Chondrocyte (in vitro differentiated cells): Measurements from ENCODE around the gene MCOLN2. TPM values are rescaled to one million over a fixed set of nuclear protein-coding genes. Genes with fewer than 3 reads are reported as not detected.
"Not testable (repeated sequence)": the region's sequence is repeated elsewhere in the genome, so short reads cannot be mapped to it uniquely, and the experiment has no call there.

Experiments used
- DNase-seq: peaks from one replicate; pipeline ENCODE4 v3.0.0; 2021; ENCODE audit warnings: mixed read lengths, low spot score
- H3K27ac Mint-ChIP-seq: one replicate; pipeline ENCODE4 v1.8.0; 2021; ENCODE audit warnings: mild to moderate bottlenecking, moderate library complexity, mixed read lengths; ENCODE audit not compliant: unreplicated experiment
- H3K27me3 Mint-ChIP-seq: 2 replicates; pipeline ENCODE4 v1.8.0; 2021; ENCODE audit warnings: low read depth, mixed read lengths
- H3K36me3 Mint-ChIP-seq: 2 replicates; pipeline ENCODE4 v1.8.0; 2021; ENCODE audit warnings: low read depth, mixed read lengths
- H3K4me1 Mint-ChIP-seq: 2 replicates; pipeline ENCODE4 v1.8.0; 2021; ENCODE audit warnings: low read depth, mild to moderate bottlenecking, mixed read lengths
- H3K4me3 Mint-ChIP-seq: one replicate; pipeline ENCODE4 v1.8.0; 2021; ENCODE audit warnings: mild to moderate bottlenecking, moderate library complexity, mixed read lengths; ENCODE audit not compliant: unreplicated experiment
- H3K9me3 Mint-ChIP-seq: 2 replicates; pipeline ENCODE4 v1.8.0; 2021; ENCODE audit warnings: low read depth, mixed read lengths
- total RNA-seq: library from RNA; stranded (reverse); gene quantifications from 3 replicates; pipeline ENCODE4 v1.2.1, GENCODE V29; 2021
- TF ChIP-seq, protein P1 (sequence below): fragments of 200-600 bp; sonication (generic); IDR thresholded peaks from 2 replicates; pipeline ENCODE4 v1.5.0; 2021; ENCODE audit warnings: antibody characterized with exemption, mild to moderate bottlenecking, moderate library complexity

Gene MCOLN2
- total RNA-seq, 1 donor from 2014 or later = not detected

DNA sequence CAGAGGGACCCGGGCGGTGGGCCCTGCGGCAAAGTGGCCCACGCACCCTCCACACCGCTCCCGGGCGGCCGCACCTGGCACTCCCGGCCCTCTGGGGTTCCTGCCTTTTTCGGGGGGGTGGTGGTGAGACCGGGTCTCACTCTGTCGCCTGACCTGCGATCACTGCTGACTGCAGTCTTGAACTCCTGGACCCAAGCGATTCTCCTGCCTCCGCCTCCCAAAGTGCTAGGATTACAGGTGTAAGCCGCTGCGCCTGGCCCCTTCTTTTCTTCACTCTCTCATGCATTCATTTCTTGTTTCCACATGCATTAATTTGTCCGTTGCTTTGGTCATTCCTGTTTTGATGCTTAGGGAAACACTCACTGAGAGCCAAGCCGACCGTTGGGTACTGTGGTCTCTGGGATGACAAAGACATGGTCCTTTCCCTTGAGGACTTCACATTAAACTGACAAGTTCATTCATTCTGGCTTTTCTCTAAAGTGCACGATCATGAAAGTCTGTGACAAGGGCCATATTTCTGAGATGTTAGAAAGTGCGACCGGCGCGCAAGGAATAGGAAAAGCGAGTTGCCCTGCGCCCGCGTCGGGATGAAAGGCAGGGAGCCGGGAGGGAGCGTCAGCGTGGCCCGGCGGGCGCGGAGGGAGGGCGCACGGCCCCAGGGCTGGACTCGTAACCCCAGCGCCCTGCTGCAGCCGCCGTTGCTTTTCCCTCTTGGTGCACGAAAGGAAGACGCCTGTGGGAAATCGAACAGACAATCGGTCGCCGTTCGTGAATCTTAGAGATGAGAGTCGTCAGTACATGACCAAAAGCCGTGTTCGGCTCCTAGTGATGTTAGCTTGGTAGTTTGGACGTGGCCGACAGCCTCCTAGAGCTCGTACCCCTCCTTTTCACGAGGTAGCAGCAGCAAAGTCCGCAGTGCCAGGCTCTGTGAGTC lies 1.0 kb upstream of the MCOLN2 start:
- no peak for DNase-seq
- no peak overlapping the region for H3K27ac Mint-ChIP-seq

DNA sequence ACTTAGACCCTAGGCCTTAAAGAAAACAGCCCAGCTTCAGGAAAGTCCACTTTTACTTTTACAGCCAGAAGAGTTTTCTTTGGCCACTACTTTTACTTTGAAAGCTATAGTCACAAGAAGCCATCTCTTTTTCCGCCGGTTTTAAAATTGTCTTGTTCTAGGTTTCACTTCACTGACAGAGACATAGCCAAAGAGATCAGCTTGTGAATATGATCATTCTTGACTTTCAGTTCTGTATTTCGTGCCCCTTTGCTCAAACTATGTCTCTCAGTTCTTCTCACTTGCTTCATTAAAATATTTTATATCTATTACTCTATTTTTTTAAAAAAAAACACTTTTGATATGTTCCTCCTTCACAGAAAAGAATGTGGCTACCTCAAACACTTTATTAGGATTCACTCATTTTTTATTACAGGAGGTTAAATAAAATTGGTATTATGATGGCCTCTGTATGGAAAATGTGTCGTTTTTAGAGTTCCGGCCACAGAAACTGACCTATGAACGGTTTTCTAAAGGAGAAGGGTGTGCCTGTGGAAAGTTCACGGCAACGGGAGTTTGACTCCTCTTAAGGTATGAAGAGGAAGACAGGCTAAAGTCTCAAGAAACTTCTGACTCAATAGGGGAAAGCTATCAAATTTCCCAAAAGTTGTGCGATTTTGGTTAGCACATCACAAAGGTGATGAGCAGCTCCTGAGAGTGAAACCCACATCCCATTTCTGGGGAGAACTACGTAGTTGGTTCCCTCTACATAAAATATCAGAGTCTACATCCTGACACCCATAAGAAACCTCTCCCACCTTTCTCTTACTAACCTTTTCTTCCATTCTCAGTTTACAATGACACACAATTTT lies 1.2 kb downstream of the MCOLN2 start:
- H3K27me3 Mint-ChIP-seq = peaks cover 63% of the 10 kb centered on the region
- no peak overlapping the region for H3K27ac Mint-ChIP-seq
- peaks cover 15% of the 10 kb centered on the region for H3K9me3 Mint-ChIP-seq
- DNase-seq = no peak
- peaks cover 10% of the 10 kb centered on the region for H3K36me3 Mint-ChIP-seq
- TF ChIP-seq, protein P1, sequence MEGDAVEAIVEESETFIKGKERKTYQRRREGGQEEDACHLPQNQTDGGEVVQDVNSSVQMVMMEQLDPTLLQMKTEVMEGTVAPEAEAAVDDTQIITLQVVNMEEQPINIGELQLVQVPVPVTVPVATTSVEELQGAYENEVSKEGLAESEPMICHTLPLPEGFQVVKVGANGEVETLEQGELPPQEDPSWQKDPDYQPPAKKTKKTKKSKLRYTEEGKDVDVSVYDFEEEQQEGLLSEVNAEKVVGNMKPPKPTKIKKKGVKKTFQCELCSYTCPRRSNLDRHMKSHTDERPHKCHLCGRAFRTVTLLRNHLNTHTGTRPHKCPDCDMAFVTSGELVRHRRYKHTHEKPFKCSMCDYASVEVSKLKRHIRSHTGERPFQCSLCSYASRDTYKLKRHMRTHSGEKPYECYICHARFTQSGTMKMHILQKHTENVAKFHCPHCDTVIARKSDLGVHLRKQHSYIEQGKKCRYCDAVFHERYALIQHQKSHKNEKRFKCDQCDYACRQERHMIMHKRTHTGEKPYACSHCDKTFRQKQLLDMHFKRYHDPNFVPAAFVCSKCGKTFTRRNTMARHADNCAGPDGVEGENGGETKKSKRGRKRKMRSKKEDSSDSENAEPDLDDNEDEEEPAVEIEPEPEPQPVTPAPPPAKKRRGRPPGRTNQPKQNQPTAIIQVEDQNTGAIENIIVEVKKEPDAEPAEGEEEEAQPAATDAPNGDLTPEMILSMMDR = no peak
- no peak overlapping the region for H3K4me3 Mint-ChIP-seq
- H3K4me1 Mint-ChIP-seq = peaks cover 16% of the 10 kb centered on the region

More for the DNA sequence above, 1.0 kb upstream of the MCOLN2 start:
- Mint-ChIP-seq H3K9me3 (peaks cover 15% of the 10 kb centered on the region), H3K4me1 (peaks cover 16% of the 10 kb centered on the region), H3K36me3 (peaks cover 8% of the 10 kb centered on the region), H3K27me3 (peaks cover 66% of the 10 kb centered on the region), H3K4me3 (peak overlapping the region; percentile 67)
- TF ChIP-seq, protein P1 = no peak

DNA sequence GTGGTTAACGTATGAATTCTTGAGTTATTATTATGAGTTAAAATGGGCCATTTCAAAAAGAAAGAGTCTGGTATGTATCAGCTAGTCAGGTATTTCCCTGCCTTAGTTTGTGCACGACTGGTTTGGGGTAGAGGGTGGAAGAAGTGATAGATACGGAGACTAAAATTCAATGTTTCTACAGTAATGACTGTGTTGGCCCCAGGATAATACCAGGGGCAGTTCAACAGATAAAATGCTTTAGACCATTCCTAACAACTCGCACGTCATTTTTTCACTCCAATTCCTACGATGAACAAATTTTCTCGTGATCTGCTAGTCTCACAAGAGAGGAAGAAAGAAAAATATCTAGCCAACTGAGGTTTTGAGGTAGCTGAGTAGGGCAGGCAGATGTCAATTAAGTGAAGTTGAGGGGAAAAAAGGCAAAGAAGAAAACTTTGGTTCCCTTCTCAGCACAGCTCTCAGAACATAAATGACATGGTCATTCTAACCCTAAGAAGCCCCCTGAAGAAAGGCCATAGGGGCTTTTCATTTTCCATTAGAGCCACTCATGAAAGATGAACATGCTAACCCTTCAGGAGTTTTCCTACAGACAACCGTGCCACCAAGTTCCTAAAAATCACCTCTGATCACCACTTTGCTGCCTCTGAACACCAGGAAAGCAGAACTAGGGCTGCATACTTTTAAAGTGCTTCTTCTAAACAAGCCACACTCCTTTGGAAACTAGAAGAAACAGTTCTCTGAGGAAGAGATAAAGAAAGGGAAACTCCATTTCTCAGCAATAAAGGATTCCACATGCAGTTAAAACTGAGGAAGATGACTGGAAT lies 5.6 kb downstream of the MCOLN2 start:
- no peak for DNase-seq
- Mint-ChIP-seq H3K9me3 (peaks cover 15% of the 10 kb centered on the region), H3K27ac (no peak overlapping the region), H3K36me3 (peaks cover 7% of the 10 kb centered on the region), H3K4me1 (no peaks in the 10 kb centered on the region), H3K4me3 (no peak overlapping the region), H3K27me3 (peaks cover 43% of the 10 kb centered on the region)
- TF ChIP-seq, protein P1 = no peak

DNA sequence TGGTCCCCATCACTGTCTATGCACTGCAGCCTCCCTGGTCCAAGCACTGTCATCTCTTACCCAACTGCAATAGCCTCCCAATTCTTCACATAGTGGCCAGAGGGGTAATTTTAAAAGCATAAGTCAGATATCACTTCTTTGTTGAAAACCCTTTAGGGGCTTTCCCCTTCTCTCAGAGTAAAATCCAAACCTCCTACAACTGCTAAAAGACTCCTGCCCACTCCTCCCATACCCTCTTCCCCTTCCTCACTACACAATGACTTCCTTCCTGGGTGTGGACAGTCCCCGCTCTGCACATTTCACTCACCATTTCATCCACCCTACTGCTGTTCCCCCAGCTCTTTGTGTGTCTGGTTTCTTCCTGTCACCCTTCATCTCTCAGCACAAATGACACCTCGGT lies 8.3 kb downstream of the MCOLN2 start:
- Mint-ChIP-seq H3K9me3 (peaks cover 3% of the 10 kb centered on the region), H3K4me1 (no peaks in the 10 kb centered on the region), H3K27ac (no peak overlapping the region), H3K27me3 (peaks cover 51% of the 10 kb centered on the region), H3K36me3 (peaks cover 3% of the 10 kb centered on the region), H3K4me3 (no peak overlapping the region)
- TF ChIP-seq, protein P1 = no peak
- DNase-seq = no peak

DNA sequence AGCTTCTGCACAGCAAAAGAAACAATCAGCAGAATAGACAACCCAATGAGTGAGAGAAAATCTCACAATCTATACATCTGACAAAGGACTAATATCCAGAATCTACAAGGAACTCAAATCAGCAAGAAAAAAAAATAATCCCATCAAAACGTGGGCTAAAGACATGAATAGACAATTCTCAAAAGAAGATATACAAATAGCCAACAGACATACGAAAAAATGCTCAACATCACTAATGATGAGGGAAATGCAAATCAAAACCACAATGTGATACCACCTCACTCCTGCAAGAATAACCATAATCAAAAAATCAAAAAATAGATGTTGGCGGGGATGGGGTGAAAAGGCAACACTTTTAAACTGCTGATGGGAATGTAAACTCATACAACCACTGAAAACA lies 10.4 kb downstream of the MCOLN2 start:
- not testable (repeated sequence) for H3K4me1 Mint-ChIP-seq, H3K4me3 Mint-ChIP-seq, DNase-seq, H3K36me3 Mint-ChIP-seq, H3K27ac Mint-ChIP-seq, H3K9me3 Mint-ChIP-seq
- peaks cover 43% of the 10 kb centered on the region for H3K27me3 Mint-ChIP-seq
